GM19023 (cell line): ENCODE measurements around the gene GJA1.
"Not testable (repeated sequence)": the region's sequence is repeated elsewhere in the genome, so short reads cannot be mapped to it uniquely, and the experiment has no call there.

Experiments used
- ATAC-seq: cut with Tn5 transposase; IDR thresholded peaks from one replicate; pipeline ENCODE4 v1.9.1; 2021; ENCODE audit warnings: mild to moderate bottlenecking, moderate library complexity; ENCODE audit not compliant: unreplicated experiment

Gene GJA1

DNA sequence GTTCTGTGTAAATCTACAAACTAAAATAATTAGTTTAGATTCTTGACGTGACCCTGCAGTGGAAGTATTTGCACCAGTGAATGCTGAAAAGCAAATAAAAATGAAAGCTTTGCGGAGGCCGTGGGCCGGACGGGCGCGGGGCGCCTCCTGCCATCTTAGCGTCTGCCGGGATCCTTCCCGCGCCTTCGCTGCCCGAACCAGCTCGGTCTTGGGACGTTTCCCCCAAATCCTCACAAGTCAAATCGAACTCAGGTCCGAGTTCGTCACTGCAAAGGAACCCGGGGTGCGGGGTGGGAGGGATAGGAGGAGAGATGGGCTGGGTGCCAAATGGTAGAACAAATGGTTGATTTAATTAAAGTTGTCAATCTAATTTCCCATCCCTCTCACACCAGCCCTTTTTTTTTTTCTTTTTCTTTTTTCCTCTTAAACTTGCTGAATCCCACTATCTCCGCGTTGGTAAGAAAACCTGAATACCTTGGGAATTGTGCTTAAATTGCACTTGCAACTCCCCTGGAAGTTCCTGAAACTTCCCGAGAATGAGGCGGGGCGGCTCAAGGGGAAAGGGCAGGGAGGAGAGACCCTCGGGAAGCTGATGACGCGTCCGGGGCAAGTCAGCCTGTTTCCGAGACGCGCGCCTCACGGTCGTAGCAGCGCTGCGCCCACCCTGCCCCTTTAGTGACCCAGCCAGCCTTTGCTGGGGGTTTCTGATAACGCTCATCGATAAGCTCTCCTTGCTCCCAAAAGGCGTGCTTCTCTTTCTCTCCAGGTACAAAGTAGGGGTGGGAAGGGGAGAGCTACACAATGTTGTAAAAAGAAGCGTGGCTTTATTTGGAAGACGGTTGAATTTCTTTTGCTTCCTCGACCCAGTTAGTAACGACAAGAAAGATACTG lies 1.8 kb downstream of the GJA1 start:
- ATAC-seq: no peak

DNA sequence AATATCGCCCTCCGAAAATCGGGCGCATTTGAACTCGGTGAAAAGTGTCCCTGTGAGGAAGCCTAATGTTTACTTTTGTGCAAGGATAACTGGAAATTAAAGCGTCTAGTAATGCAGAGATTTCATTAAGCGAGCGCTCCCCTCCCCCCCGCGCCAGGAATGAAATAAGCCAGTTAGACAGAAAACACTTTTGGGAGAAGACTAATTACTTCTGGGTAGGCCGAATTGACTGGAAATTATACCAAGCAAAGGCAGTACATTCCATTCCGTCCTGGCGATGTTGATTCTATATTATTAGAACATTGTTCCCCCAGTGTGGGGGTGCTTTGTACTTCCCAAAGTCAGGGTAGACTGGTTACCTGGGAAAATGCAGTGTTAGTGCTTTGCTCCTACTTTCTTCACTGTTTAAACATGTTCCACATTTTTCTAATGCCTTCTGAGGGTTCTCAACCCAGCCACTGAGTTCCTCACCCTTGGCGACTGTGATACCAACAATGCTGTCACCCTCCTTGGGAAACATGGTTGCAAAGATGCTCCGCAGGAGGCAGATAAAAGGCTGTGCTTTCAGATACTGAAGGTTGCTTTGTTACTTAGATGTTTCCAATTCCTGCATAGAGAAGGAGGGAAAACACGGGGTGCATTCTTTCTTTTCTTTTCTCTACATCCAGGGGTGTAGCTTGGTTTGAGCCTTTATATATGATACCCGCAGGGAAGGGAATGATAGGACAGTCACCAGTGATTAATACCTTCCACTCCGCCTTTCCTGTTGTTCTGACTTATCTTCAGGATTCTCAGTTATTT lies 2.6 kb downstream of the GJA1 start:
- ATAC-seq: no peak

DNA sequence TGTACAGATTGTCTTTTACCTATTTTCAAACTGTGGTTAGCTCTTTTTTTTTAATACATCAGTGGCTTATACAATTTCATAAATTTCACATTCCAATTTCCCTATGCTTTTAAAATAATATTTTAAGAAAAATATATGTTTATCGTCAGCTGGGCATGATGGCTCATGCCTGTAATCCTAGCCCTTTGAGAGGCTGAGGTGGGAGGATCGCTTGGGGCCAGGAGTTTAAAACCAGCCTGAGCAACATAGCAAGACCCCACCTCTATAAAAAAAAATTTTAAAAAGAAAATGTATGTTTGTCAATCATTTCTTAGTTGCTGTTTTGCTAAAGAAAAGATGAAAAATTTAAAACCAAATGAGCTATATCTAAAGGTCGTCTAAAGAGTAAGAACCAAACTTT lies 3.4 kb downstream of the GJA1 start:
- ATAC-seq: no peak

DNA sequence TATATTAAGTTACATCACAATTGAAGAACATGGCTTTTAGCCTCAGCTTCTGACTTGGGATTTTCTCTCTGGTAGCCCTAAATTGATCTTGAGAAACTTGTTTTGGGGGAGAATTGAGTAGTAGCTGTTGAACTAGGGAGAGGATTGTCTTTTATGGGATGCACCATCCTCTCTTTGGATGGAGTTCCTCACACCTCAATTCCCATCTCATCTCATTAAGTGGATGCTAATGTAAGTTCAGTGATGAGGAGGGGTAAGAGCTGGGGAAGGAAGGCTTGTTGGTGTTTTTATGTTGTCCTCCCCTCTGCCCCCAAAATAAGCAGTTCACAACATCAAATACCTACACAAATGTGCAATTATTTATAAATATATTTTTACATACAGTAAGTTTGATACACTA lies 4.0 kb downstream of the GJA1 start:
- no peak for ATAC-seq

DNA sequence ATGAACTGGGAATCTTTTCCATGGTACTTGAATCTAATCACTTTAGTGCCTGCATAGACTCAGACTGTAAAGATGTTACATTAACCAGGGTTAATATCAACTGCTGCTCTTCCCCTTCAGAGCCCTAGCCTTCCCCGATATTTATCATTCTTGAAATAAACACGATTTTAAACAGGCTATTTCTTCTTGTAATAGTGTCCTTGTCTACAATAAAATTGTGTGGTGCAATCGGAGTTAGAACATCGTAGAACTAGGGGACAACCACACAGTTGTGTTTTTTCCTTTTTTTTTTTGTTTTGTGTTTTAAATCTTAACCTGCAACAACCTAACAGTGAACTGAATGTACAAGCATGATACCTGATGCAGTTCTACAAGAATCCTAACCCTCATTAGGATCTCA lies 4.5 kb downstream of the GJA1 start:
- ATAC-seq: no peak

DNA sequence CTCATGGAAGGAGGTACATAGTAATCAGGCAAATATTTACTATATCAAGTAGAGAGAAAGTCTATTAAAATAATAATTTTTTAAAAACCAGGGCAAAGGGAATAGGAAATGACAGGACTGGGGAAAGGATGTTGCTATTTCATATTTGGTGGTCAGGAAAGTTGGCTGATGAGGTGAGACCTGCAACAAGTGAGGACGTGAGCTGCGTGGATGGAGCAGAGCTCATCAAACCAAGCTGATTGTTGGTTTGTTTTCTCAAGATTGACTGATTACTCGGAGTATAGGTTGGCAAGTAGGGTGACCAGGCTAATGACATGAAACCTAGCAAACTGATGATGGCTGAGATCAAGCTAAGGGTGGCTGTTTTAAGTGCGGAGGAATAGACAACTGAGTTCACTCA lies 6.0 kb downstream of the GJA1 start:
- no peak for ATAC-seq

DNA sequence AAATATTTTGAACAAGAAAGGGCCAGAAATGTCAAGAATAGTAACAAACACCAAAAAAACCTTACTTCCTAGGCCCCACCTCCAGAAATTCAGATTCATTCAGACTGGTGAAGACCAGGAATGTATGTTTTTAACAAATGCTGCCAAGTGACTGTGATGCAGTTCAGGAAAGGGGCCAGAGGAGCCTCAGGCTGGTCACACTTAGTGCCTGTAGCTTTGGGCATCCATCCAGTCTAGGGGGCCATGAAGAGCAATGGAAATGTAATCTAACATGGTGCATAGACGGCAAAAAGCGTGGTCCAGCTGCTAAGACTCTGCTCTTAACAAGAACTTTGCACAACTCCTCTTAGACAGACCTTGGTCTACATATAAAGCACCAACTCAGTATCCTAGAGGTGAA lies 7.1 kb downstream of the GJA1 start:
- ATAC-seq: no peak

DNA sequence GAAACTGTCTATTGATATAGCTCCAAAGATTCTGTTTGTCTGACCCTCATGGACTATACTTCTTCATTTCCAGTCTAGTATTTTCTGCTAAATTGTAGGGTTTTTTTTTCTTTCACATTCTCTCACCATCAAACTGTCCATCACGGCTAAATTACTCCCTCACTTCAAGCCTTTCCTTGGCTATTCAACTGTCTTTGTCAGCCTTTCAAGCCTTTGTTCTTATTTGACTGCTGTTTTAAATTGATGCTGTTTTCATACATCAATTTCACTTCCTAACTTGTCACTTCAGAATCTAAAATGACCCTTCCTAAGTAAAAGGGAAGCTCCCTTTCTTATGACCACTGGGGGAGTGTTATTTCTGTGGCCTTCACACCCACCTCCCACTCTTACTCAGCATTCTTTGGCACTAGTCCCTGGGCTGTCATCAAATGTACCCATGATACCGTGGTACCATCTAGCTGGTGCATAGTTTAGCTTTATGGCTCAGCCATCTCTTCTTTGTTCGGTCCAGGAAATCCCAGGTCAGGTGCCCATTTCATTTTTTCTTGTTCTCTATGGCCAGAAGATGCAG lies 8.6 kb downstream of the GJA1 start:
- ATAC-seq: no peak

DNA sequence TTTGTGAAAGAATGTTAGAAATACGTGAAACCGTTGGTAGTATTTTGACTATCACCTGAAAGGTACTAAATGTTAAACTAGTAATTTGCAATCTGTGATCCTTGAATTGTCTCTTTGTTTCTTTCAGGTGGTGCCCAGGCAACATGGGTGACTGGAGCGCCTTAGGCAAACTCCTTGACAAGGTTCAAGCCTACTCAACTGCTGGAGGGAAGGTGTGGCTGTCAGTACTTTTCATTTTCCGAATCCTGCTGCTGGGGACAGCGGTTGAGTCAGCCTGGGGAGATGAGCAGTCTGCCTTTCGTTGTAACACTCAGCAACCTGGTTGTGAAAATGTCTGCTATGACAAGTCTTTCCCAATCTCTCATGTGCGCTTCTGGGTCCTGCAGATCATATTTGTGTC lies 11.3 kb downstream of the GJA1 start:
- ATAC-seq: not testable (repeated sequence)

DNA sequence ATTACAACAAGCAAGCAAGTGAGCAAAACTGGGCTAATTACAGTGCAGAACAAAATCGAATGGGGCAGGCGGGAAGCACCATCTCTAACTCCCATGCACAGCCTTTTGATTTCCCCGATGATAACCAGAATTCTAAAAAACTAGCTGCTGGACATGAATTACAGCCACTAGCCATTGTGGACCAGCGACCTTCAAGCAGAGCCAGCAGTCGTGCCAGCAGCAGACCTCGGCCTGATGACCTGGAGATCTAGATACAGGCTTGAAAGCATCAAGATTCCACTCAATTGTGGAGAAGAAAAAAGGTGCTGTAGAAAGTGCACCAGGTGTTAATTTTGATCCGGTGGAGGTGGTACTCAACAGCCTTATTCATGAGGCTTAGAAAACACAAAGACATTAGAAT lies 12.3 kb downstream of the GJA1 start:
- ATAC-seq: not testable (repeated sequence)

DNA sequence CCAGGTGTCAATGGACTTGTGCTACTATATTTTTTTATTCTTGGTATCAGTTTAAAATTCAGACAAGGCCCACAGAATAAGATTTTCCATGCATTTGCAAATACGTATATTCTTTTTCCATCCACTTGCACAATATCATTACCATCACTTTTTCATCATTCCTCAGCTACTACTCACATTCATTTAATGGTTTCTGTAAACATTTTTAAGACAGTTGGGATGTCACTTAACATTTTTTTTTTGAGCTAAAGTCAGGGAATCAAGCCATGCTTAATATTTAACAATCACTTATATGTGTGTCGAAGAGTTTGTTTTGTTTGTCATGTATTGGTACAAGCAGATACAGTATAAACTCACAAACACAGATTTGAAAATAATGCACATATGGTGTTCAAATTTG lies 13.1 kb downstream of the GJA1 start:
- not testable (repeated sequence) for ATAC-seq

DNA sequence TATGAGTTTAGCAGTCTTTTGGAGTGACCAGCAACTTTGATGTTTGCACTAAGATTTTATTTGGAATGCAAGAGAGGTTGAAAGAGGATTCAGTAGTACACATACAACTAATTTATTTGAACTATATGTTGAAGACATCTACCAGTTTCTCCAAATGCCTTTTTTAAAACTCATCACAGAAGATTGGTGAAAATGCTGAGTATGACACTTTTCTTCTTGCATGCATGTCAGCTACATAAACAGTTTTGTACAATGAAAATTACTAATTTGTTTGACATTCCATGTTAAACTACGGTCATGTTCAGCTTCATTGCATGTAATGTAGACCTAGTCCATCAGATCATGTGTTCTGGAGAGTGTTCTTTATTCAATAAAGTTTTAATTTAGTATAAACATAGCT lies 13.9 kb downstream of the GJA1 start:
- ATAC-seq: no peak

DNA sequence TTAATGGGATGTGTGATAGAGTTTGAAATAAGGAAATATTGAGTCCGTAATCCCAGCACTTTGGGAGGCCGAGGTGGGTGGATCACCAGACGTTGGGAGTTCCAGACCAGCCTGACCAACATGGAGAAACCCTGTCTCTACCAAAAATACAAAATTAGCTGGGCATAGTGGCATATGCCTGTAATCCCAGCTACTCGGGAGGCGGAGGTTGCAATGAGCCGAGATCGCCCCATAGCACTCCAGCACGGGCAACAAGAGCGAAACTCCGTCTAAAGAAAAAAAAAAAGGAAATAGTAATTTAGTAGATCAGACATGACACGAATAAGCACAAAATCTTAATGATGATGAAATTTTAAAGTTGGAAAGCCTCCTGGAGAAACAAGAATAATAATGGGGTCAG lies 14.8 kb downstream of the GJA1 start:
- ATAC-seq: no peak

DNA sequence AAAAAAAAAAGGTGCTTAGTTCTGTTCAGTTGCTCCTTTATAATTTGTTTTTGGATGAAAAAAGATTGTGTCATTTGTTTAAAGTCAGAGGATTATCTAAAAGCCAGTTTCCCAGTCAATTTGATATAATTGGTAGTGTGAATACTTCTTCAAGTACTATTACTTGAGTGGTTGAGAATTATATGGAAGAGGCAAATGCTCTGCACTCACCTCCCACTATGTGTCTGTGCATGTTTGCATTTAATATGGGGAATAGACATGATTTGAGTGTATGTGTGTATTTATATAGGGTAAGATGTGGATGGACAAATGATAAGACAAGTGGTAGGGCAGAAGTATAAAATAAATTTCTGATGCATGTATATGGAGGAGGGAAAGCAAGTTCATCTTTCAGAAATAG lies 15.8 kb downstream of the GJA1 start:
- no peak for ATAC-seq

DNA sequence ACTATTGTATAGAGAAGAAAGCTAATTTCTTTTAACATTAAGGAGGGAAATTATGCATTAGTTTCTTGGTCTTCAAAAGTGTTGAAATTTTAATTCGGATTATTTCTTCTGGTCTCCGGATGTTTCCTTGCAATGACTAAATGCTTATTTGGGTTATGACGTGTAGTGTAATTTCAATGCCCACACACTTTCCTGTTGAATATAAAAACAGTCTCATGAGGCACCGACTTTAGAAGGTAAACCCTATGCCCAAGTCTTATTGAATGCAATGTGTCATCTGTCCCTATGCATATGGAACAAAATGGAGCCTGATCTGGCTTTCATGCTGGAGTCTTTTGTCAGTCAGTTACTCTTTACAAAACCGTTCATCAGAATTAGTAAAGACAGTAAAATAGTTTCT lies 17.7 kb downstream of the GJA1 start:
- ATAC-seq: no peak

DNA sequence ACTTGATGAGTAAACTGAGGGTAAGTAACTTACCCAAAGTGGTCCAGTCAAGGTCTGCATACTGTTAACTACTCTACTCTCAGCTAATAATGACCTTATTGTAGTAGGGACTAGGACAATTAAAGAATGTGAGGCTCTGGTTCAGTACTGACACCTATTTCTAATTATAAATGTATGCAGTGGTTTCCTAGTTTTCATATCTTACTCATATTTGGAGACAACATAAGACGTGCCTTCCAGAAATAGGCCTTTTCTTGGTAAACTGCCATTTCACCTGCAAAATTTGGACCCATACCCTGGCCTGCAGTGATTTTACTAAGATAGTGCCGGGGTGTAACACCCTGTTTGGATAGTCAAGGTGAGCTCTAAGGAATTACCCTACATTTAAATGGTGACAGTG lies 24.7 kb downstream of the GJA1 start:
- no peak for ATAC-seq

DNA sequence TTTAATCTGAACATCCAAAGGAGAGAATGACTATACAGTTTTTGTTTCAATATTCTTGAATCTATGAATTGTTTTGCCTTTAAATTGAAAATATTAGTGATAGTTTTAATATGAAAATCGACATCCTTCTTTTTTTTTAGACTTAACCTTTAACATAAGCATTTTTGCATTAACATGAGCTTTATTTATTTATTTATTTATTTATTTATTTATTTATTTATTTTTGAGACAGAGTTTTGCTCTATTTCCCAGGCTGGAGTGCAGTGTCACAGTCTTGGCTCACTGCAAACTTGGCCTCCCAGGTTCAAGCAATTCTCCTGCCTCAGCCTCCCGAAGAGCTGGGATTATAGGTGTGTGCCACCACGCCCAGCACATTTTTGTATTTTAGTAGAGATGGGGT lies 27.6 kb downstream of the GJA1 start:
- no peak for ATAC-seq

DNA sequence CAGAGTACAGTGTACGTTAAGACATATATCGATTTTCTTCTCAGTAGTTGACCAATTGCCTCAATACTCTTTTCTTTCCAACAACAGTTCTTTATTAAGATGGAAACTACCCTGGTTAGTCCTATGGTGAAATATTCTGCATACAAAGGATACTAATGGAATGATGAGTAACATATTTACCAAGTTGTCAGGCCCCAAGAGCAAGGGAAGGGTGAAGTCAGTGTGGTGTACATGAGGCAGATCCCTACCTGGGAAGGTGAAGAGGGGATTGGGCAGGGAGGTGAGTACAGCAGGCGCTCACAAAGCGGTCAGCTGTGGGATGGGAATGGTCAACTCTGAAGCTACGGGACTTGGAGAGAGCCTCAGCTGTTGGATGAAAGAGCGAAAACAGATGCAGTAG lies 29.7 kb downstream of the GJA1 start:
- no peak for ATAC-seq

DNA sequence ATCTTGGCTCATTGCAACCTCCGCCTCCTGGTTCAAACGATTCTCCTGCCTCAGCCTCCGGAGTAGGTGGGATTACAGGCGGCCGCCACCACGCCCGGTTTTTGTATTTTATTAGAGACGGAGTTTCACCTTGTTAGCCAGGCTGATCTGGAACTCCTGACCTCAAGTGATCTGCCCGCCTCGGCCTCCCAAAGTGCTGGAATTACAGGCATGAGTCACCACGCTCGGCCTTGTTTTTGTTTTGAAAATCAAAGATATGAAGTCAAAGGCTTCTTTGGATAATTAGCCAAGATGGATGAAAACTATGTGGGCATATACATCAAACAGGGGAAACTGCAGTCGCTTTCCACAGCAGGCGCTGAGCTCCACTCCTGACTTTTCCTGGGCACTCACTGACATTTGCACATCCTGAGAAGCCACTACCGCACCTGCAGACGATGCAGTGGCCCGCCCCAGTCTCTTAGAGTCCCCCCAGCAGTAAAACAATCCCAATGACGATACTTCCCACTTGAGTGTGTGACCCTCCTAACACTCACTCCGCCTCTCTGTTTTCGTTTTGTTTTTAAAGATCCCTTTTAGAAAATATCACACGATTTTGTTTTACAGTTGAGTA lies 44.1 kb downstream of the GJA1 start:
- ATAC-seq: no peak

DNA sequence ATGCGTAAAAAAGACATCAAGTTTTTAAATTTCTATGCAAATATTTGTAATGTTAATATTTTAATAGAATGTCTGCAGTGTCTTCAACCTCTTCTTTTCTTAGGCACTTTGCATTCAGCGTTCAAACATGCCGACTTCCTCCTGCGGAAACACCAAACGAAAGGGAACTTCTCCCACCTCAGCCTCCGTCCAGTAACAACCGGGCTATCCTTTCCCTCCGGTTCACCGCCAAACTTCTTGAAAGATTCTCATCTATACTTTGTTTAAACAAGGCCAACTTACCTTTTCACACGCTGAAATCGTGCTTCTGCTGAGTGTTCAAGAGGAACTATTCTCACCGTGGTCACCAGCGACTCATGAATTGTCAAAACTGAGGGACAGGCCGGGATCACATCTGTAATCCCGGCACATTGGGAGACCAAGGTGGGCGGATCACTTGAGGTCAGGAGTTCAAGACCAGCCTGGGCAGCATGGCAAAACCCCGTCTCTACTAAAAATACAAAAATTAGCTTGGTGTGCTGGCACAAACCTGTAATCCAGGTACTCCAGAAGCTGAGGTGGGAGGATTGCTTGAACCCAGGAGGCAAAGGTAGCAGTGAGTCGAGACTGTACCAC lies 44.8 kb downstream of the GJA1 start:
- ATAC-seq: no peak
